ENCODE results near the gene ASTN2.
A peak's percentile ranks its signal among the peaks of the same experiment; 100 is the strongest.

The ASTN2 gene

DNA sequence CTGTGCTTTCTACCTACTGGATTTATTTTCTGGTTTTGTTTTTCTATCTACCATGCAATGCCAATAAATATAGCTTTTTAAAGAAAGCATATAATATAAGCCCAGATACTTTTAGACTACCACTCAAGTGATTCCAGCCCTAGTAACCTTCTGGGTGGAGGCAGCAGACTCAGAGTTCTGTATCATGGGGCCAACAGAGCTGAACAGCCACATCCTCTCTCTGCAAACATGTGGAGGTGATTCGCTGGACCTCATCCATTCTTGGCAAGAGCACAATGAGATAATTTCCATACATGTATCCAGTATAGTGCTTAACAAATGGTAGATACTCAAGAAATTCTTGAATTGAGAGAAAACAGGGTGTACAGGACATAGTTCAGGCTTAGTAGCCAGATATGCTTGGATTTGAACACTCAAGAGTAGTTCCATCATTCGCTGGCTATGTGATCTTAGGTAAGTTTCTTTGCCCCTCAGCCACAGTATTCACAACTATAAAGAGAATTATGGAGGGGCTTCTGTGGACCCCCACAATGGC lies 124.5 kb downstream of the ASTN2 start:
- TF ChIP-seq Cebpa-rat (IDR thresholded peaks at IDR 0.05) = no peak
- peak overlapping the region in 6 of 11 experiments; percentile 2 to 19 (median 9); a peak in 2 of 22 replicates for H3K4me2 ChIP-seq
- H3K9me3 ChIP-seq (replicated peaks in 1 of 11) = no peaks in the 10 kb centered on the region
- H3K4me1 ChIP-seq = peaks cover 0 to 14% (median 9%) of the 10 kb centered on the region in 10 experiments; a peak in 7 of 20 replicates
- H3K4me3 ChIP-seq = no peak overlapping the region
- H4K20me1 ChIP-seq = peaks cover 0 to 4% (median 0%) of the 10 kb centered on the region in 11 experiments; a peak in 3 of 22 replicates
- H3K27ac ChIP-seq = no peak overlapping the region
- H3K36me3 ChIP-seq = no peaks in the 10 kb centered on the region
- no peaks in the 10 kb centered on the region for H3K27me3 ChIP-seq
- H3K9ac ChIP-seq = no peak overlapping the region

- Histone ChIP-seq H3K4me1 (peaks cover 0 to 14% (median 9%) of the 10 kb centered on the region in 10 experiments; a peak in 7 of 20 replicates), H3K4me3 (no peak overlapping the region)
- TF ChIP-seq Cebpa-rat (IDR thresholded peaks at IDR 0.05) = no peak
These were observed 128.6 kb downstream of the ASTN2 start for GRCh38 chr9:117286245-117286644.

GRCh38 chr9:117284414-117284813 lies 130.4 kb downstream of the ASTN2 start:
- Histone ChIP-seq H3K4me3 (no peak overlapping the region), H3K4me1 (0 out of 20 replicates have a peak, but pooled peaks cover 0 to under 1% (median 0%) of the 10 kb centered on the region in 10 experiments), H3K36me3 (no peaks in the 10 kb centered on the region), H3K9me3 (replicated peaks in 1 of 11) (no peaks in the 10 kb centered on the region), H3K4me2 (no peak overlapping the region), H3K9ac (no peak overlapping the region), H3K27me3 (no peaks in the 10 kb centered on the region), H3K27ac (no peak overlapping the region), H4K20me1 (no peaks in the 10 kb centered on the region)
- TF ChIP-seq Cebpa-rat (IDR thresholded peaks at IDR 0.05) = no peak

More at GRCh38 chr9:117286245-117286644, 128.6 kb downstream of the ASTN2 start:
- Histone ChIP-seq H3K9ac (no peak overlapping the region), H3K36me3 (no peaks in the 10 kb centered on the region), H3K27ac (no peak overlapping the region), H3K9me3 (replicated peaks in 1 of 11) (no peaks in the 10 kb centered on the region), H3K4me2 (no peak overlapping the region), H4K20me1 (no peaks in the 10 kb centered on the region), H3K27me3 (no peaks in the 10 kb centered on the region)

DNA sequence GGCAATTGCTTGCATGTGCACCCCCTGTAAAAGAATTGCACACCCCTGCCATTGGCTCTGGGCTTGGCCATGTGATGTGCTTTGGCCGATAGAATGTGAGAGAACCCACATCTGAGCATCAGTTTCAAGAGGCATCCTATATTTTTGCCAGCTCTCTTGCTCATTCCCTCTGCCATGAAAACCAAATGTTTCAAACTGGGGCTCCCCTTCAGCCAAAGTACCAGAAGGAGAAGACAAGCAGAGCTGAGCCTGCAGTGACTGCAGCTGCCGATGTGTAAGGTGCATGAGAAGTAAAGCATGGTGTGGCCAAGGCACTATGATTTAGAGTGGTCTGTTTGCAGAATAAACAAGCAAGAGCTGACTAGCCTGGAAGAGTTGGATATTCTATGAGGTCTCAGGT lies 132.3 kb downstream of the ASTN2 start:
- Histone ChIP-seq H3K36me3 (no peaks in the 10 kb centered on the region), H3K4me1 (no peaks in the 10 kb centered on the region), H3K27ac (no peak overlapping the region), H4K20me1 (no peaks in the 10 kb centered on the region), H3K4me3 (no peak overlapping the region), H3K9ac (no peak overlapping the region), H3K4me2 (no peak overlapping the region), H3K27me3 (no peaks in the 10 kb centered on the region), H3K9me3 (replicated peaks in 1 of 11) (no peaks in the 10 kb centered on the region)
- TF ChIP-seq Cebpa-rat (IDR thresholded peaks at IDR 0.05) = no peak

GRCh38 chr9:117278471-117279035 lies 136.3 kb downstream of the ASTN2 start:
- H4K20me1 ChIP-seq = no peaks in the 10 kb centered on the region
- peaks cover 0 to 8% (median 2%) of the 10 kb centered on the region in 11 experiments; a peak in 5 of 22 replicates for H3K9me3 ChIP-seq (replicated peaks in 1 of 11)
- H3K36me3 ChIP-seq = no peaks in the 10 kb centered on the region
- H3K4me1 ChIP-seq = no peaks in the 10 kb centered on the region
- H3K4me2 ChIP-seq = no peak overlapping the region
- no peak overlapping the region for H3K4me3 ChIP-seq
- no peak overlapping the region for H3K9ac ChIP-seq
- TF ChIP-seq Cebpa-rat (IDR thresholded peaks at IDR 0.05) = no peak
- H3K27me3 ChIP-seq = no peaks in the 10 kb centered on the region
- no peak overlapping the region for H3K27ac ChIP-seq

DNA sequence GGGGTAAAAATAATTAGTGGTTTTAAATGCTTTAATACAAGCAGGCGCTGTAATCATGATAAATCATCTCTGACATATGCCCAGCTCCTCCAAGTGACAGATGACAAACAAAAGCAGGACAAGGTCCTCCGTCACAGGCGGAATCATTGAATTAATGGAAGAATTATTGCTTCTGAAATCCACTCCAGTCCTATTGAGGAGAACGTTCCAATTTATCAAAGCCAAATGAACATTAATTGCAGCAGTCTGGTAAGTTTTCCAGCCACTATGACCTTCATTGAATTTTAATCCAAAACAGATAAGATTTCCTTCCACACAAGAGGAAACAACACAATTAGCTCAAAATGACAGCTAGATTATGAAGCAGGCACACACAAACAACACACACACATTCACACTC lies 136.8 kb downstream of the ASTN2 start:
- Histone ChIP-seq H3K27me3 (no peaks in the 10 kb centered on the region), H4K20me1 (no peaks in the 10 kb centered on the region), H3K4me1 (no peaks in the 10 kb centered on the region), H3K4me2 (no peak overlapping the region), H3K27ac (no peak overlapping the region), H3K9ac (no peak overlapping the region), H3K9me3 (replicated peaks in 1 of 11) (peaks cover 0 to 13% (median 7%) of the 10 kb centered on the region in 11 experiments; a peak in 12 of 22 replicates), H3K36me3 (no peaks in the 10 kb centered on the region), H3K4me3 (no peak overlapping the region)
- no peak for TF ChIP-seq Cebpa-rat (IDR thresholded peaks at IDR 0.05)

- H3K27me3 ChIP-seq = no peaks in the 10 kb centered on the region
- TF ChIP-seq Cebpa-rat (IDR thresholded peaks at IDR 0.05) = no peak; a peak in 1 of 22 replicates
- no peaks in the 10 kb centered on the region for H3K36me3 ChIP-seq
- no peak overlapping the region for H3K9ac ChIP-seq
- H3K27ac ChIP-seq = no peak overlapping the region
- H3K4me3 ChIP-seq = no peak overlapping the region
- no peaks in the 10 kb centered on the region for H4K20me1 ChIP-seq
- H3K4me2 ChIP-seq = no peak overlapping the region
- H3K4me1 ChIP-seq = peaks cover 0 to 14% (median 9%) of the 10 kb centered on the region in 10 experiments; a peak in 11 of 20 replicates
- H3K9me3 ChIP-seq (replicated peaks in 1 of 11) = peaks cover 0 to 25% (median 20%) of the 10 kb centered on the region in 11 experiments; a peak in 16 of 22 replicates
These were observed 138.4 kb downstream of the ASTN2 start for GRCh38 chr9:117276444-117276843.

DNA sequence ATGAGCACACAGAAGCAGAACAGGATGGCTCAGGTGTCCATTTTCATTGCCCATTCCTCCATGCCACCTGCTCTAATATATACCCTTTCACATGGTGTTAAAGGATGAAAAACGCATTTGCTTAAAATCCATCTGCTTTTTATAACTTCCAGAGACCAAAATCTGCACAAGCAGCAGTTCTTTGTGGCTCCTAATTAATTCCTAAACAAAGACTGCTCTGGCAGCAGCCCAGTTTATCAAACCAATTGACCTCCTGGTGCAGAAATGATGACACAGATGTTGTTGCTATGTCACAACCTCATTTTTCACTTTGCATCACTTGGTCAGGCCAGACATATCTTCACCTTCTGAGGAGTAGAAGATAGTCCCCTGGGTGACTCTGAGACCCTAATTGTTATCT lies 141.2 kb downstream of the ASTN2 start:
- peaks cover 0 to 20% (median 9%) of the 10 kb centered on the region in 10 experiments; a peak in 11 of 20 replicates for H3K4me1 ChIP-seq
- no peak overlapping the region for H3K4me3 ChIP-seq
- no peaks in the 10 kb centered on the region for H4K20me1 ChIP-seq
- H3K36me3 ChIP-seq = no peaks in the 10 kb centered on the region
- H3K9me3 ChIP-seq (replicated peaks in 1 of 11) = peaks cover 0 to 25% (median 20%) of the 10 kb centered on the region in 11 experiments; a peak in 16 of 22 replicates
- no peak overlapping the region for H3K4me2 ChIP-seq
- no peak overlapping the region for H3K27ac ChIP-seq
- TF ChIP-seq Cebpa-rat (IDR thresholded peaks at IDR 0.05) = no peak
- H3K9ac ChIP-seq = no peak overlapping the region
- no peaks in the 10 kb centered on the region for H3K27me3 ChIP-seq

- no peak overlapping the region for H3K27ac ChIP-seq
- no peak for TF ChIP-seq Cebpa-rat (IDR thresholded peaks at IDR 0.05)
- no peaks in the 10 kb centered on the region for H3K27me3 ChIP-seq
- H3K36me3 ChIP-seq = no peaks in the 10 kb centered on the region
- no peak overlapping the region for H3K4me2 ChIP-seq
- no peak overlapping the region for H3K9ac ChIP-seq
- peaks cover 0 to 20% (median 9%) of the 10 kb centered on the region in 10 experiments; a peak in 11 of 20 replicates for H3K4me1 ChIP-seq
- peaks cover 0 to 23% (median 20%) of the 10 kb centered on the region in 11 experiments; a peak in 15 of 22 replicates for H3K9me3 ChIP-seq (replicated peaks in 1 of 11)
- H4K20me1 ChIP-seq = no peaks in the 10 kb centered on the region
- H3K4me3 ChIP-seq = no peak overlapping the region
These were observed 145.9 kb downstream of the ASTN2 start for GRCh38 chr9:117268847-117269446.

Data from BLaER1 treated with 17β-estradiol and CSF1 and Interleukin-3, amounts not matched to agents 10 nM and 100 nM (cell line).